ENCODE results near the gene RMND5B. TPM values are rescaled to one million over a fixed set of nuclear protein-coding genes. Genes with fewer than 3 reads are reported as not detected.

RMND5B gene
- total RNA-seq, 2 donors from 2014 or later = 36.0 to 36.9 TPM

- Histone ChIP-seq H3K9ac (ENCODE audit: extremely low read depth, low read length, poor library complexity, severe bottlenecking) (no peak overlapping the region), H3K27me3 (ENCODE audit: control insufficient read depth, insufficient read depth, low read length, poor library complexity, severe bottlenecking) (no peaks in the 10 kb centered on the region), H3K9me3 (ENCODE audit: control insufficient read depth, low read length) (no peaks in the 10 kb centered on the region), H3K27ac (ENCODE audit: low read depth, low read length) (no peak overlapping the region), H3K36me3 (ENCODE audit: control insufficient read depth, insufficient read depth, low read length) (peaks cover 57% of the 10 kb centered on the region), H3K4me3 (ENCODE audit: low read length) (no peak overlapping the region), H3K4me1 (ENCODE audit: control insufficient read depth, insufficient read depth, low read length) (no peaks in the 10 kb centered on the region)
- no peak for DNase-seq
- Mint-ChIP-seq H3K4me3 (no peak overlapping the region), H3K27ac (peak overlapping the region; percentile 48), H3K36me3 (ENCODE audit: low read depth) (peaks cover 75% of the 10 kb centered on the region), H3K9me3 (no peaks in the 10 kb centered on the region), H3K4me1 (no peaks in the 10 kb centered on the region), H3K27me3 (ENCODE audit: insufficient read depth) (no peaks in the 10 kb centered on the region)
- TF ChIP-seq CTCF (conservative IDR thresholded peaks at IDR 0.05) = no peak
- 92 to 100% methylated on average over 1 to 10 of the region's 10 CpGs for WGBS, 2 experiments (ENCODE audit: insufficient coverage in 1 of 2, insufficient read length in 1 of 2)
Observed at GRCh38 chr5:178143901-178144300, 13.1 kb downstream of the RMND5B start.

GRCh38 chr5:178145965-178146820, 15.4 kb downstream of the RMND5B start:
- H3K9me3 ChIP-seq (ENCODE audit: control insufficient read depth, low read length) = no peaks in the 10 kb centered on the region
- Mint-ChIP-seq H3K27ac (peak overlapping the region; percentile 15), H3K4me3 (no peak overlapping the region), H3K4me1 (no peaks in the 10 kb centered on the region), H3K9me3 (no peaks in the 10 kb centered on the region), H3K27me3 (ENCODE audit: insufficient read depth) (no peaks in the 10 kb centered on the region), H3K36me3 (ENCODE audit: low read depth) (peaks cover 82% of the 10 kb centered on the region)
- H3K27me3 ChIP-seq (ENCODE audit: control insufficient read depth, insufficient read depth, low read length, poor library complexity, severe bottlenecking) = no peaks in the 10 kb centered on the region
- no peaks in the 10 kb centered on the region for H3K4me1 ChIP-seq (ENCODE audit: control insufficient read depth, insufficient read depth, low read length)
- H3K9ac ChIP-seq (ENCODE audit: extremely low read depth, low read length, poor library complexity, severe bottlenecking) = no peak overlapping the region
- no peak overlapping the region for H3K27ac ChIP-seq (ENCODE audit: low read depth, low read length)
- H3K4me3 ChIP-seq (ENCODE audit: low read length) = no peak overlapping the region
- TF ChIP-seq CTCF (conservative IDR thresholded peaks at IDR 0.05) = peak; percentile 94
- 73 to 87% methylated on average over 7 to 14 of the region's 14 CpGs for WGBS, 2 experiments (ENCODE audit: insufficient coverage in 1 of 2, insufficient read length in 1 of 2)
- DNase-seq = peak; percentile 96
- H3K36me3 ChIP-seq (ENCODE audit: control insufficient read depth, insufficient read depth, low read length) = peaks cover 80% of the 10 kb centered on the region

- no peaks in the 10 kb centered on the region for H3K27me3 Mint-ChIP-seq (ENCODE audit: insufficient read depth)
- no peaks in the 10 kb centered on the region for H3K27me3 ChIP-seq (ENCODE audit: control insufficient read depth, insufficient read depth, low read length, poor library complexity, severe bottlenecking)
Observed at GRCh38 chr5:178147406-178147805, 16.6 kb downstream of the RMND5B start.

More at GRCh38 chr5:178147406-178147805, 16.6 kb downstream of the RMND5B start:
- no peaks in the 10 kb centered on the region for H3K9me3 ChIP-seq (ENCODE audit: control insufficient read depth, low read length)
- H3K4me3 ChIP-seq (ENCODE audit: low read length) = no peak overlapping the region
- peaks cover 77% of the 10 kb centered on the region for H3K36me3 ChIP-seq (ENCODE audit: control insufficient read depth, insufficient read depth, low read length)
- no peak overlapping the region for H3K9ac ChIP-seq (ENCODE audit: extremely low read depth, low read length, poor library complexity, severe bottlenecking)
- TF ChIP-seq CTCF (conservative IDR thresholded peaks at IDR 0.05) = no peak
- H3K27ac ChIP-seq (ENCODE audit: low read depth, low read length) = no peak overlapping the region
- Mint-ChIP-seq H3K4me3 (no peak overlapping the region), H3K36me3 (ENCODE audit: low read depth) (peaks cover 83% of the 10 kb centered on the region), H3K4me1 (peaks cover 4% of the 10 kb centered on the region), H3K9me3 (no peaks in the 10 kb centered on the region), H3K27ac (no peak overlapping the region)
- DNase-seq = no peak
- H3K4me1 ChIP-seq (ENCODE audit: control insufficient read depth, insufficient read depth, low read length) = no peaks in the 10 kb centered on the region
- WGBS, 2 experiments (ENCODE audit: insufficient coverage in 1 of 2, insufficient read length in 1 of 2) = 86 to 88% methylated on average over 15 of the region's 15 CpGs

Measured in endodermal cell (in vitro differentiated cells).